Tibial artery (tissue), 4 donors: ENCODE data around the gene BCL2.

ENCODE experiments used
- DNase-seq, 2 donors: peaks; one replicate each; pipeline ENCODE4 v3.0.0-alpha.2; 2019
- H3K27ac ChIP-seq, 2 donors: fragments of 200-600 bp; sonication (generic) in 1 of 2; 1 replicate in 1 of 2; 2 replicates in 1 of 2; pipeline ENCODE4 v1.5.1; 2018 to 2019; ENCODE audit warnings: mild to moderate bottlenecking in 1 of 2
- H3K27me3 ChIP-seq, 2 donors: fragments of 200-600 bp; sonication (generic) in 1 of 2; one replicate each; pipeline versions ENCODE4 v1.5.1 to v1.6.0; 2016 to 2019
- H3K36me3 ChIP-seq, 3 donors: fragments of 200-600 bp; sonication (generic) in 2 of 3; one replicate each; pipeline ENCODE4 v1.5.1; 2016 to 2019; ENCODE audit warnings: mild to moderate bottlenecking in 2 of 3
- H3K4me1 ChIP-seq, 4 donors: fragments of 200-600 bp; sonication (generic) in 2 of 4; 1 replicate in 3 of 4; 2 replicates in 1 of 4; pipeline ENCODE4 v1.5.1; 2016 to 2019
- H3K4me3 ChIP-seq, 2 donors: fragments of 200-600 bp; sonication (generic) in 1 of 2; 1 replicate in 1 of 2; 2 replicates in 1 of 2; pipeline ENCODE4 v1.5.1; 2018 to 2019; ENCODE audit warnings: mild to moderate bottlenecking in 2 of 2
- H3K9me3 ChIP-seq, 3 donors: fragments of 200-600 bp; sonication (generic) in 1 of 3; one replicate each; pipeline ENCODE4 v1.5.1; 2016 to 2019
- intact Hi-C: fragments of 100-400 bp; cut with DNase I; formaldehyde crosslinking; loops from one replicate; pipeline ENCODE4 v1.15.0; 2023; ENCODE audit warnings: low total_unique reads
- TF ChIP-seq, protein P1 (sequence below), 2 experiments: fragments of 200-600 bp in 1 of 2; fragments of 450-650 bp in 1 of 2; IDR thresholded peaks; one replicate each; pipeline ENCODE4 v1.5.1; 2017 to 2019; ENCODE audit warnings: antibody characterized with exemption in 2 of 2, mild to moderate bottlenecking in 1 of 2, moderate library complexity in 1 of 2

Gene BCL2

DNA sequence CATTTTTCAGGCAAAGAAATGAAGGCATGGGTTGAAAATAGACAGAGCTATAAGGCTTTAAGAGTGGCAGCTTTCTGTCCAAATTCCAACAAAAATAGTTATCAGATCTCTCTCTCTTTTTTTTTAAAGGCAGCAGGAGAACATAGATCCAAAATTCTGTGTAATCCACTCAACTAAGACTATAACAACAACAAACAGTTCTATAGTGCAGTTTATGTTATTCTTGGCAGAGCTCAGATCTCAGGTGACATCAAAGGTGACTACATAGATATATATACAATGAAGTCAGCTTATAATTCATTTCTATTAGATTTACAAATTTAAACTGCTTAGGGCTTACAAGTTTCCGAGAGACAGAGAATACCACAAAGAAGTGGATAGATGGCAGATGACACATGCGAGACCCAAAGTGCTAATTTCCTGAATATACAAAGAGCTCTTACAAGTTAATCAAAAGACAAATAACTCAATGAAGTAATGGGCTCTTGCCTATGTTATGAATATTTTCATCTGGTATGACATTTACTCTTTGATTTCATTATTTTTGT lies 223.2 kb downstream of the BCL2 start:
- no peak overlapping the region for H3K27ac ChIP-seq
- TF ChIP-seq, protein P1, sequence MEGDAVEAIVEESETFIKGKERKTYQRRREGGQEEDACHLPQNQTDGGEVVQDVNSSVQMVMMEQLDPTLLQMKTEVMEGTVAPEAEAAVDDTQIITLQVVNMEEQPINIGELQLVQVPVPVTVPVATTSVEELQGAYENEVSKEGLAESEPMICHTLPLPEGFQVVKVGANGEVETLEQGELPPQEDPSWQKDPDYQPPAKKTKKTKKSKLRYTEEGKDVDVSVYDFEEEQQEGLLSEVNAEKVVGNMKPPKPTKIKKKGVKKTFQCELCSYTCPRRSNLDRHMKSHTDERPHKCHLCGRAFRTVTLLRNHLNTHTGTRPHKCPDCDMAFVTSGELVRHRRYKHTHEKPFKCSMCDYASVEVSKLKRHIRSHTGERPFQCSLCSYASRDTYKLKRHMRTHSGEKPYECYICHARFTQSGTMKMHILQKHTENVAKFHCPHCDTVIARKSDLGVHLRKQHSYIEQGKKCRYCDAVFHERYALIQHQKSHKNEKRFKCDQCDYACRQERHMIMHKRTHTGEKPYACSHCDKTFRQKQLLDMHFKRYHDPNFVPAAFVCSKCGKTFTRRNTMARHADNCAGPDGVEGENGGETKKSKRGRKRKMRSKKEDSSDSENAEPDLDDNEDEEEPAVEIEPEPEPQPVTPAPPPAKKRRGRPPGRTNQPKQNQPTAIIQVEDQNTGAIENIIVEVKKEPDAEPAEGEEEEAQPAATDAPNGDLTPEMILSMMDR (IDR thresholded peaks at IDR 0.05), result no peak
- intact Hi-C loops, result loop anchor here (1.0 kb wide), 1 partner anchor 19 kb away; no protein-coding TSS in a partner anchor
- H3K27me3 ChIP-seq, result peaks cover 0 to 5% of the 10 kb centered on the region in 2 donors
- H3K9me3 ChIP-seq, result no peaks in the 10 kb centered on the region
- no peak for DNase-seq
- H3K36me3 ChIP-seq, result no peaks in the 10 kb centered on the region
- H3K4me1 ChIP-seq, result peaks cover 0 to 18% (median 3%) of the 10 kb centered on the region in 4 donors
- H3K4me3 ChIP-seq, result no peak overlapping the region

- H3K9me3 ChIP-seq, result no peaks in the 10 kb centered on the region
- H3K36me3 ChIP-seq, result no peaks in the 10 kb centered on the region
- intact Hi-C loops, result loop anchor here (1.0 kb wide), 1 partner anchor 20 kb away; no protein-coding TSS in a partner anchor
- H3K4me3 ChIP-seq, result no peak overlapping the region
- peaks cover 0 to 7% of the 10 kb centered on the region in 2 donors for H3K27me3 ChIP-seq
- no peak overlapping the region for H3K27ac ChIP-seq
- H3K4me1 ChIP-seq, result peaks cover 0 to 18% (median 3%) of the 10 kb centered on the region in 4 donors
- TF ChIP-seq, protein P1 (IDR thresholded peaks at IDR 0.05), result no peak
- DNase-seq, result no peak
Observed at GRCh38 chr18:63095768-63096167, 223.8 kb downstream of the BCL2 start.

GRCh38 chr18:63091671-63092364 lies 227.8 kb downstream of the BCL2 start:
- Histone ChIP-seq H3K36me3 (no peaks in the 10 kb centered on the region), H3K27me3 (peaks cover 0 to 7% of the 10 kb centered on the region in 2 donors), H3K27ac (no peak overlapping the region), H3K4me1 (peaks cover 0 to 11% (median 3%) of the 10 kb centered on the region in 4 donors), H3K9me3 (no peaks in the 10 kb centered on the region), H3K4me3 (no peak overlapping the region)
- DNase-seq, result no peak
- intact Hi-C loops, result no loop called here
- TF ChIP-seq, protein P1 (IDR thresholded peaks at IDR 0.05), result no peak

- peaks cover 0 to 7% of the 10 kb centered on the region in 2 donors for H3K27me3 ChIP-seq
- TF ChIP-seq, protein P1 (IDR thresholded peaks at IDR 0.05), result no peak
- DNase-seq, result no peak
- intact Hi-C loops, result no loop called here
- no peaks in the 10 kb centered on the region for H3K9me3 ChIP-seq
- H3K27ac ChIP-seq, result no peak overlapping the region
- no peak overlapping the region for H3K4me3 ChIP-seq
- H3K36me3 ChIP-seq, result no peaks in the 10 kb centered on the region
- H3K4me1 ChIP-seq, result no peaks in the 10 kb centered on the region
Observed at GRCh38 chr18:63090334-63090733, 229.2 kb downstream of the BCL2 start.

- no peaks in the 10 kb centered on the region for H3K36me3 ChIP-seq
- no peaks in the 10 kb centered on the region for H3K4me1 ChIP-seq
- no peak for DNase-seq
- intact Hi-C loops, result no loop called here
- no peaks in the 10 kb centered on the region for H3K9me3 ChIP-seq
- H3K4me3 ChIP-seq, result no peak overlapping the region
- TF ChIP-seq, protein P1 (IDR thresholded peaks at IDR 0.05), result no peak
- no peak overlapping the region for H3K27ac ChIP-seq
- peaks cover 0 to 7% of the 10 kb centered on the region in 2 donors for H3K27me3 ChIP-seq
Observed at GRCh38 chr18:63089041-63089440, 230.5 kb downstream of the BCL2 start.
